Duodenal mucosa (tissue), 2 donors: ENCODE measurements around the gene SCUBE1.

Source experiments
- H3K27ac ChIP-seq: one replicate; pipeline ENCODE4 v1.7.0; 2013; ENCODE audit warnings: low read depth, low read length
- H3K27me3 ChIP-seq, 2 donors: one replicate each; pipeline ENCODE4 v1.7.0; 2013; ENCODE audit warnings: low read length in 2 of 2, control low read depth in 1 of 2; ENCODE audit not compliant: insufficient read depth in 2 of 2, control insufficient read depth in 1 of 2
- H3K36me3 ChIP-seq, 2 donors: one replicate each; pipeline ENCODE4 v1.7.0; 2013; ENCODE audit warnings: low read length in 2 of 2, control low read depth in 1 of 2; ENCODE audit not compliant: insufficient read depth in 2 of 2, control insufficient read depth in 1 of 2
- H3K4me1 ChIP-seq, 2 donors: one replicate each; pipeline ENCODE4 v1.7.0; 2013; ENCODE audit warnings: low read length in 2 of 2, control low read depth in 1 of 2; ENCODE audit not compliant: insufficient read depth in 2 of 2, control insufficient read depth in 1 of 2
- H3K4me3 ChIP-seq, 2 donors: one replicate each; pipeline ENCODE4 v1.7.0; 2013; ENCODE audit warnings: low read length in 2 of 2, low read depth in 1 of 2
- H3K9ac ChIP-seq, 2 donors: one replicate each; pipeline ENCODE4 v1.7.0; 2013; ENCODE audit warnings: low read length in 2 of 2, low read depth in 1 of 2
- H3K9me3 ChIP-seq, 2 donors: one replicate each; pipeline ENCODE4 v1.7.0; 2013; ENCODE audit warnings: low read length in 2 of 2, control low read depth in 1 of 2; ENCODE audit not compliant: control insufficient read depth in 1 of 2

Gene SCUBE1

GRCh38 chr22:43343262-43343669 lies at the start of gene SCUBE1:
TSS of gene SCUBE1 (minus strand) at chr22:43343372. CDS start at chr22:43343261, 111 bp downstream.
- Histone ChIP-seq H3K4me3 (peak within 1 kb of the TSS in 1 of 2 donors; percentile 22), H3K36me3 (peaks cover 0 to 3% of the 10 kb centered on the region in 2 donors), H3K27ac (no peak within 1 kb of the TSS), H3K9me3 (no peaks in the 10 kb centered on the region), H3K9ac (no peak within 1 kb of the TSS), H3K4me1 (peaks cover 0 to 3% of the 10 kb centered on the region in 2 donors), H3K27me3 (peaks cover 32 to 38% of the 10 kb centered on the region in 2 donors)

- no peaks in the 10 kb centered on the region for H3K36me3 ChIP-seq
- H3K27ac ChIP-seq, result no peak overlapping the region
- H3K27me3 ChIP-seq, result peaks cover 0 to 3% of the 10 kb centered on the region in 2 donors
- no peaks in the 10 kb centered on the region for H3K9me3 ChIP-seq
- H3K4me1 ChIP-seq, result no peaks in the 10 kb centered on the region
- H3K4me3 ChIP-seq, result no peak overlapping the region
- H3K9ac ChIP-seq, result no peak overlapping the region
These were observed 49.3 kb upstream of the SCUBE1 start for GRCh38 chr22:43392385-43392989.

GRCh38 chr22:43391306-43391705 lies 48.1 kb upstream of the SCUBE1 start:
- Histone ChIP-seq H3K9me3 (no peaks in the 10 kb centered on the region), H3K4me1 (no peaks in the 10 kb centered on the region)

GRCh38 chr22:43390872-43391271 lies 47.7 kb upstream of the SCUBE1 start:
- Histone ChIP-seq H3K9me3 (no peaks in the 10 kb centered on the region), H3K36me3 (no peaks in the 10 kb centered on the region), H3K4me1 (no peaks in the 10 kb centered on the region), H3K27ac (no peak overlapping the region), H3K27me3 (peaks cover 0 to 8% of the 10 kb centered on the region in 2 donors), H3K4me3 (no peak overlapping the region), H3K9ac (no peak overlapping the region)

More at GRCh38 chr22:43391306-43391705, 48.1 kb upstream of the SCUBE1 start:
- no peaks in the 10 kb centered on the region for H3K36me3 ChIP-seq
- H3K4me3 ChIP-seq, result no peak overlapping the region
- no peak overlapping the region for H3K27ac ChIP-seq
- no peak overlapping the region for H3K9ac ChIP-seq
- H3K27me3 ChIP-seq, result peaks cover 0 to 8% of the 10 kb centered on the region in 2 donors

- peaks cover 0 to 8% of the 10 kb centered on the region in 2 donors for H3K27me3 ChIP-seq
- no peak overlapping the region for H3K4me3 ChIP-seq
- H3K9me3 ChIP-seq, result no peaks in the 10 kb centered on the region
- H3K36me3 ChIP-seq, result no peaks in the 10 kb centered on the region
- H3K4me1 ChIP-seq, result peaks cover 0 to 4% of the 10 kb centered on the region in 2 donors
- H3K27ac ChIP-seq, result no peak overlapping the region
- no peak overlapping the region for H3K9ac ChIP-seq
These were observed 47.0 kb upstream of the SCUBE1 start for GRCh38 chr22:43390166-43390565.

- Histone ChIP-seq H3K9me3 (no peaks in the 10 kb centered on the region), H3K9ac (no peak overlapping the region), H3K27ac (no peak overlapping the region), H3K36me3 (no peaks in the 10 kb centered on the region), H3K4me1 (peaks cover 0 to 5% of the 10 kb centered on the region in 2 donors), H3K4me3 (no peak overlapping the region), H3K27me3 (peaks cover 0 to 8% of the 10 kb centered on the region in 2 donors)
These were observed 46.2 kb upstream of the SCUBE1 start for GRCh38 chr22:43389227-43389836.

GRCh38 chr22:43388420-43388851 lies 45.3 kb upstream of the SCUBE1 start:
- no peak overlapping the region for H3K9ac ChIP-seq

GRCh38 chr22:43387815-43388214 lies 44.6 kb upstream of the SCUBE1 start:
- no peak overlapping the region for H3K27ac ChIP-seq
- no peak overlapping the region for H3K9ac ChIP-seq
- H3K4me3 ChIP-seq, result no peak overlapping the region
- no peaks in the 10 kb centered on the region for H3K36me3 ChIP-seq
- H3K27me3 ChIP-seq, result peaks cover 0 to 5% of the 10 kb centered on the region in 2 donors
- H3K4me1 ChIP-seq, result peaks cover 0 to 5% of the 10 kb centered on the region in 2 donors
- no peaks in the 10 kb centered on the region for H3K9me3 ChIP-seq

More at GRCh38 chr22:43388420-43388851, 45.3 kb upstream of the SCUBE1 start:
- Histone ChIP-seq H3K4me1 (peaks cover 0 to 5% of the 10 kb centered on the region in 2 donors), H3K9me3 (no peaks in the 10 kb centered on the region), H3K4me3 (no peak overlapping the region), H3K27ac (no peak overlapping the region), H3K36me3 (no peaks in the 10 kb centered on the region), H3K27me3 (peaks cover 0 to 5% of the 10 kb centered on the region in 2 donors)

- Histone ChIP-seq H3K27me3 (peaks cover 0 to 5% of the 10 kb centered on the region in 2 donors), H3K9me3 (no peaks in the 10 kb centered on the region), H3K4me1 (peaks cover 4 to 11% of the 10 kb centered on the region in 2 donors), H3K27ac (no peak overlapping the region), H3K36me3 (no peaks in the 10 kb centered on the region), H3K4me3 (no peak overlapping the region), H3K9ac (no peak overlapping the region)
These were observed 42.8 kb upstream of the SCUBE1 start for GRCh38 chr22:43385770-43386641.

GRCh38 chr22:43384863-43385262 lies 41.7 kb upstream of the SCUBE1 start:
- Histone ChIP-seq H3K9me3 (no peaks in the 10 kb centered on the region), H3K36me3 (no peaks in the 10 kb centered on the region), H3K9ac (no peak overlapping the region), H3K4me1 (peaks cover 4 to 12% of the 10 kb centered on the region in 2 donors), H3K27me3 (peaks cover 0 to 5% of the 10 kb centered on the region in 2 donors), H3K4me3 (no peak overlapping the region), H3K27ac (no peak overlapping the region)
